GM13976 (cell line): ENCODE data around the gene C16orf89.

Experiments
- DNase-seq: peaks from one replicate; pipeline ENCODE4 v3.0.0; 2012; ENCODE audit warnings: low spot score
- in situ Hi-C: fragments of 300-500 bp; cut with MboI; formaldehyde crosslinking; loops from one replicate; pipeline ENCODE4 v1.12.0; 2022; ENCODE audit warnings: low sequenced_read_pairs, mixed read lengths, inconsistent platforms; ENCODE audit not compliant: unreplicated experiment
- TF ChIP-seq, protein P1 (sequence below): IDR thresholded peaks from 2 replicates; pipeline ENCODE4 v1.5.1; 2012; ENCODE audit warnings: borderline replicate concordance, mild to moderate bottlenecking; ENCODE audit not compliant: insufficient read depth; ENCODE audit errors: extremely low read depth, missing control alignments, control extremely low read depth

Gene C16orf89

GRCh38 chr16:5026664-5027063 is 39.1 kb downstream of the C16orf89 start:
- DNase-seq = no peak
- TF ChIP-seq, protein P1, sequence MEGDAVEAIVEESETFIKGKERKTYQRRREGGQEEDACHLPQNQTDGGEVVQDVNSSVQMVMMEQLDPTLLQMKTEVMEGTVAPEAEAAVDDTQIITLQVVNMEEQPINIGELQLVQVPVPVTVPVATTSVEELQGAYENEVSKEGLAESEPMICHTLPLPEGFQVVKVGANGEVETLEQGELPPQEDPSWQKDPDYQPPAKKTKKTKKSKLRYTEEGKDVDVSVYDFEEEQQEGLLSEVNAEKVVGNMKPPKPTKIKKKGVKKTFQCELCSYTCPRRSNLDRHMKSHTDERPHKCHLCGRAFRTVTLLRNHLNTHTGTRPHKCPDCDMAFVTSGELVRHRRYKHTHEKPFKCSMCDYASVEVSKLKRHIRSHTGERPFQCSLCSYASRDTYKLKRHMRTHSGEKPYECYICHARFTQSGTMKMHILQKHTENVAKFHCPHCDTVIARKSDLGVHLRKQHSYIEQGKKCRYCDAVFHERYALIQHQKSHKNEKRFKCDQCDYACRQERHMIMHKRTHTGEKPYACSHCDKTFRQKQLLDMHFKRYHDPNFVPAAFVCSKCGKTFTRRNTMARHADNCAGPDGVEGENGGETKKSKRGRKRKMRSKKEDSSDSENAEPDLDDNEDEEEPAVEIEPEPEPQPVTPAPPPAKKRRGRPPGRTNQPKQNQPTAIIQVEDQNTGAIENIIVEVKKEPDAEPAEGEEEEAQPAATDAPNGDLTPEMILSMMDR = no peak
- in situ Hi-C loops = no loop called here

GRCh38 chr16:5025171-5025632 is 40.6 kb downstream of the C16orf89 start:
- in situ Hi-C loops = no loop called here
- TF ChIP-seq, protein P1 = peak; percentile 6
- DNase-seq = peak; percentile 46

DNA sequence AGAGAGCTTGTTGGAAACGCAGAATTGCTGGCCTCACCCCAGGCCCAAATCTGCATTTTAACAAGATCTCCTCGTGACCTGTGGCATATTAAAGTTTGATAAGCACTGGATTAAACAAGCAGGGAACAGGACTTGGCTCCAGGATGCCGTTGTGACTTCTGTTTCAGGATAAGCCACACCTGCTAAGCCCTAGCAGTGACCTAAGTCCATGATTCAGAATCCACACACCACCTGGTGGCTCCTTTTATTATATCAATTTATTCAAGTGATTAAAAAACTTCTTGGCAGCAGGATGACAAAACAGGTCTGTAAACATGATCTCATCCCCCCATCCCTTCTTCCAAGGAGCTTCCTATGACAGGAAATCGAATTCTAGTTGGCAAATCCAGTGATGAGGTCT is 41.1 kb downstream of the C16orf89 start:
- in situ Hi-C loops = no loop called here
- TF ChIP-seq, protein P1 = no peak
- DNase-seq = peak; percentile 39

DNA sequence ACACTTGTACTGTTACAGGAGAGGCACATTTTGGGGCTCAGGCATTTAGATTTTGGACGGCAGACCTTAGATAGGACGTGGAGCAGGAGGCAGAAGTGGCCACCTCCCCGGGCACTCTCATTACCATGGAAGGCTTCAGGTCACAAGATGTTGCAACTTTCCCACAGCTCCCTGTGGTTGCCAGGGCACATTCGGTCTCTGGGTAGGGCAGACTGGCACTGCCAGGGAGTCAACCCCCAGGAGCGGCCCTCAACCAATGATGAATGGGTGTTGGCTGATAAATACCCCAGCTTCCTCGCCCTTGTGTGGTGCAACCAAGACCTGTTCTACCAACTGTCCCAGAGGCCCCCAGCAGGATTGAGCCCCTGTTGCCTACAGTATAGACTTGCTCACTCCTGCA is 43.2 kb downstream of the C16orf89 start:
- TF ChIP-seq, protein P1 = no peak
- in situ Hi-C loops = no loop called here
- DNase-seq = no peak

DNA sequence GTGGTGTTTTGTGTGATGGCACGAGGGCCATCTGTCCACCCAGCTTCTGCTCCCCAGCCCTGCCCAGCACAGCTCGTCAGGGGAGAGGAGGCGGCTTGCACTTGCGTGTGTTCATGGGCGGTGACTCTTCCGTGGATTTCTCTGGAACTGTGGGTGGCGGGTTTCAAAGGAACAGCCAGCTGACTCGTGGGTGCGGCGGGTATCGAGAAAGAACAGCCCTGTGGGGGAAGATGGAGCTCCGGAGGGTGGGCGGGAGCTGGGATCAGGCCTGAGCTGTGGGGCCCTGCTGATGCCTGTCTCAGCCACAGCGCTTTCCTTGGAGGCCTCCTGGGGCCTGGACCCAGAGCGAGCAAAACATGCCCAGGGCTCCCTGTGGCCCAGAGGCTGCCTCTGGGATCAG is 45.2 kb downstream of the C16orf89 start:
- TF ChIP-seq, protein P1 = no peak
- DNase-seq = no peak
- in situ Hi-C loops = no loop called here

DNA sequence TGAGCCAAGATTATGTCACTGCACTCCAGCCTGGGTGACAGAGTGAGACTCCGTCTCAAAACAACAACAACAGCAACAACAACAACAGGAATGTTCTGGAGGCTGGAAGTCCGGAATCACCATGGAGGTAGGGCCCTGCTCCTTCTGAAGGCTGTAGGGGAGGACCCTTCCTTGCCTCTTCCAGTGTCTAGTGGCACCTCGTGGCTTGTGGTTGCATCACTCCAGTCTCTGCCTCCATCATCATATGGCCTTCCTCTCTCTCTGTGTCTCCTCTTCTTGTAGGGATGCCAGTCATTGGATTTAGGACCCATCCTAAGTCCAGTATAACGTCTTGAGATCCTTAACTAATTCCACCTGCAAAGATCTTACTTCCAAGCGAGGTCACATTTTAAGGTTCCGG is 46.0 kb downstream of the C16orf89 start:
- TF ChIP-seq, protein P1 = no peak
- no peak for DNase-seq
- in situ Hi-C loops = no loop called here

GRCh38 chr16:5018793-5019192 is 47.0 kb downstream of the C16orf89 start:
- TF ChIP-seq, protein P1 = no peak
- in situ Hi-C loops = no loop called here
- DNase-seq = no peak
